HG03045 (cell line): Measurements from ENCODE around the gene TESK2.
"Not testable (repeated sequence)": the region's sequence is repeated elsewhere in the genome, so short reads cannot be mapped to it uniquely, and the experiment has no call there.

Experiments
- ATAC-seq: cut with Tn5 transposase; IDR thresholded peaks from one replicate; pipeline ENCODE4 v1.9.1; 2021; ENCODE audit warnings: mild to moderate bottlenecking, moderate library complexity; ENCODE audit not compliant: unreplicated experiment

The TESK2 gene

GRCh38 chr1:45380125-45380524 is 110.8 kb downstream of the TESK2 start:
- no peak for ATAC-seq

- ATAC-seq = no peak
Observed at GRCh38 chr1:45379524-45379923, 111.4 kb downstream of the TESK2 start.

DNA sequence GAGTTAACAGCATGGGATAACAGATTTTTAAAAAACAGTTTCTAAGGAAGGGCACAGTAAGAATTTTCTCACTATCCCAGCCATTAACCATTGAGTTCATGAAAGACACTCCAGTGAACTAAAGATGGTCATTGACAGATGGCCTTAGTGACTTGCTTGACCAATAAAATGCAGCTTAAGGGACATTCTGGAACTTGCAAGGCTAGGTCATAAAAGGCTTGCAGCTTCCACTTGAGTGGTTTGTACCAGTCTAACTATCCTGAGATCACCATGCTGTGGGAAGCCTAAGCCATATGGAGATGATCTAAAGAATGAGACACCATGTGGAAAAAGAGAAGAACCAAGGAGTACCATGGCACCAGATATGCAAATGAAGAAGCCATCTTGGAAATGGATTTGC is 112.8 kb downstream of the TESK2 start:
- ATAC-seq = no peak

DNA sequence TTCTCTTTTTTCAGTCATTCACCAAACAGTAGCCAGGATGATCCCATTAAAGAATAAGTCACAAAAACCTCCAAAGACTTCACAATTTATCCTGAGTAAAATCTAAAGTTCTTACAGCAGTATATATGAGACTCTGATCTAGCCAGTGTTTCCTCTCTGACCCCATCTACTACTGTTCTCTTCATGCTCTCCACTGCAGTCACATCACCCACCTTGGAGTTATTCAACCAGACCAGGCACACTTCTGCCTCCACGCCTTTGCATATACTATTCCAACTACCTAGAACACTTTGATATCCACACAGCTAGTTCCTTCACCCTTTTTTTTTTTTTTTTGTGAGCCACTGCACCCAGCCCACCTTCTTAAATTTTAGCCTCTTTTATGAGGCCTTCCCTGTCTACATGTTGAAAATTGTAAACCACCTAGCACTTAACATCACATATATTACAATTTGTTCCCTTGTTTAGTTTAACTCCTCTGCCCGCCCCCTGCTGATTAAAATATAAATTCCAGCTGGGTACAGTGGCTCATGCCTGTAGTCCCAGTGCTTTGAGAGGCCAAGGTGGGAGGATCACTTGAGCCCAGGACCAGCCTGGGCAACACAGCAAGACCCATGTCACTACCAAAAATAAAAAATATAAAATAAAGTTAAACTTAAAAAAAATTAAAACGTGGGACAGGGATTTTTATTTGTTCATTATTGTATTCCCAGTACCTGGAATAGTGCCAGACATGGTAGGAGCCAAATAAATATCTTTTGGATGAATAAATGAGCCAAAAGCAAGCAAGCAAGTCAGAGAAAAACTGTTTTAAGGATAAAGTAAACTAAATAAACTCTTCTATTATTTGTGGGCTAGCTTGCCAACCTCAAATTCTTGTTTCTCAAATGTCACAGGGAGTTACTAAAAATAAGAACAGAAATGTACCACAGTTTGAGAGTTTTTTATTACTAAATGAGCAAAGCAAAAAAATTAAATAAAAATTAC is 115.6 kb downstream of the TESK2 start:
- no peak for ATAC-seq

DNA sequence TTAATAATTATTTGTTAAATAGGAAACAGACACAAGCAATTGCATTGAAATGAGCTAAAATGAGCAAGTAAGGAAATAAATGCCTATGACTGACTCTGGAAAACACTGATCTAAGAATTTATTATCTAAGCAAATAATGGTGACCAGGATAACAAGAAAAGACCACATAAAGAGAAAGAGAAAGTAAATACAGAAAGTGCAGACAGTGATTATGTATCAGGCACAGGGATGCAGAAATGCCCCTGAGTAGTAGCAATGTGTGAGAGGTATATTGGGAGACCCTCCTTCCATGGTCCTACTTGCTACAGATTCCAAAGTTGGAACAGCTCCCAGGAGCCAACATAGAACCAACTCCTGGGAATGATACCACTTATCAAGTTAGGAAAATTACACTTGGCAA is 117.4 kb downstream of the TESK2 start:
- ATAC-seq = no peak

- ATAC-seq = no peak
Observed at GRCh38 chr1:45370575-45370974, 120.4 kb downstream of the TESK2 start.

DNA sequence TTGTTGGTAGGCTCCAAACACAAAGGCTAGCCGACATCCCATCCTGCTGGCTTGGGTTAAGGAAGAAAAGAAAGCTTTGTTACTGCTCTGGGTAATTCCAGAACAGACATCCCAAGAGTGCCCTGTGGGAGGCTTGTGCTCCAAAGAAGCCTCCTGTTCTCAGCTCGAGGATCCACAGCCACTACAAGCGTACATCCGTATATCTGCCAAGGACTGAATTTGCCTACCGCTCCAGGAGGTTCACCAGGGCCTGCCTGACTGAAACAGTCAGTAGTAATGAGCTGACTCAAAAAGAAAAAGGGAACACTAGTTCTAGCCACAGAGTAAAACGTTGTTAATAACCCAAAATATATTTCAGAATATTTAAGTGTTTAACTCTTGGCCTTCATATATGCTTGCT is 125.9 kb downstream of the TESK2 start:
- ATAC-seq = peak; percentile 57

DNA sequence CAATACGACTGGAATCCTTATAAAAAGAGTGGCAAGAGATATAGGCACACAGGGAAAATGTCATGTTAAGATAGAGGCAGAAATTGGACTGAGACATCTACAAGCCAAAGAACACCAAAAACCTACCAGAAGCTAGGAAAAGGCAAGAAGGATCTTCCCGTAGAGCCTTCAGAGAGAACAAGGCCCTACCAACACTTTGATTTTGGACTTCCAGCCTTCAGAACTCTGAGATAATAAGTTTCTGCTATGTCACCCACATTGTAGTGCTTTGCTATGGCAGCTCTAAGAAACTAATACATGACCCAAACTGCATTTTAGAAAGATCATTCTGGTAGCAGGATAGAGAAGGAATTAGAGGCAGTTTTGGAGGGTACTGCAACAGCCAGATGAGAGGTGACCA is 126.7 kb downstream of the TESK2 start:
- ATAC-seq = no peak

DNA sequence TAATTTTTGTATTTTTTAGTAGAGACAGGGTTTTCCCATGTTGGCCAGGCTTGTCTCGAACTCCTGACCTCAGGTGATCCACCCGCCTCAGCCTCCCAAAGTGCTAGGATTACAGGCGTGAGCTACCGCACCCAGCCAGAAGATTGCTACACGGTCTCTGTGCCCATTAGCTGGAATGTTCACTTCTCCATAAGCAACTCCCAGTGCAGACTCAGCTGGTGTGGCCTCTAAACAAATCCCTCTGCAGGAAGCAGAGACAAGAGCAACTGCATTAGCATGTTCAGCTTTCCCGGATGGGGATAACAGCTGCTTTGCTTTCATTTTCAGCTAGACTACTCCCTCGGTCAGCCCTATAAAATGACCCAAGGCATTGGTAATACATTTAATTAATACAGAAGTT is 130.0 kb downstream of the TESK2 start:
- ATAC-seq = not testable (repeated sequence)

GRCh38 chr1:45359882-45360513 is 131.0 kb downstream of the TESK2 start:
- no peak for ATAC-seq

GRCh38 chr1:45356186-45356585 is 134.8 kb downstream of the TESK2 start:
- no peak for ATAC-seq

GRCh38 chr1:45355683-45356082 is 135.3 kb downstream of the TESK2 start:
- no peak for ATAC-seq

GRCh38 chr1:45354838-45355237 is 136.1 kb downstream of the TESK2 start:
- no peak for ATAC-seq

DNA sequence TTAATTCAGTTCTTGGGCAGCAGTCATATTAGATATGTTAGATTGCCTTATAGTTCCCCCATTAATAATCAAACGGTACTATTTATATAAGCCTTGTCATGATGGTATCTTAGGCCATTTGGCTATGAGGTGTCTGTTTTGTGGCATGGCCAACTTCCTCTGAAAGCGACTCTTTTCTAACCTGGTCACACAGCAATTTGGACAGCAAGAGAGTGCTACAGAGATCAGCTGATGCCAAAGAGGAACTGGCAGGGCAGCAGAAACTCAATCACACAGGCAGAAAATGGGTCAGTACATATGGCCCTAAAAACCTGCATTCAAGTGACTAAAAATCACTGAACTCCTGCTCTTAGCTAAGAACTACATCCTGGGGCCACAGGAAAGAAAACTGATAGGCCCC is 137.3 kb downstream of the TESK2 start:
- ATAC-seq = no peak

DNA sequence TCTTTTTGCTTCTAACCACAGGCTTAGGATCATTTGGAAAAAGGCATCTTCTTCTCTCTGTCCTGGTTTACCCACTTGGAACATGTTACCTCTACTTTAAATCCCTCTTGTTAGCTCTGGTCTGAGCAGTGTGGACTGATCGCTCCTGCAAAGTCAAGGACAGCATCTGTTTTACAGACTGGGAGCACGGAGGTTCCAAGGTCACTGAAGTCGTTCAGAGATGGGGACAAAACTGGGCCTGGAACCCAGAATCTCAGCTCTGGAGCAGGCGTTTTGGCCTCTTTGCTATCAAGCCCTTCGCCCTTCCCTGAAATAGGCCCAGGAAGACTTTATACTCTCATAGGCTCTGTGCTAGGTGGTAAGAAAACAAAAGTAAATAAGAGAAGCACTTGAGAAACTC is 139.5 kb downstream of the TESK2 start:
- no peak for ATAC-seq

DNA sequence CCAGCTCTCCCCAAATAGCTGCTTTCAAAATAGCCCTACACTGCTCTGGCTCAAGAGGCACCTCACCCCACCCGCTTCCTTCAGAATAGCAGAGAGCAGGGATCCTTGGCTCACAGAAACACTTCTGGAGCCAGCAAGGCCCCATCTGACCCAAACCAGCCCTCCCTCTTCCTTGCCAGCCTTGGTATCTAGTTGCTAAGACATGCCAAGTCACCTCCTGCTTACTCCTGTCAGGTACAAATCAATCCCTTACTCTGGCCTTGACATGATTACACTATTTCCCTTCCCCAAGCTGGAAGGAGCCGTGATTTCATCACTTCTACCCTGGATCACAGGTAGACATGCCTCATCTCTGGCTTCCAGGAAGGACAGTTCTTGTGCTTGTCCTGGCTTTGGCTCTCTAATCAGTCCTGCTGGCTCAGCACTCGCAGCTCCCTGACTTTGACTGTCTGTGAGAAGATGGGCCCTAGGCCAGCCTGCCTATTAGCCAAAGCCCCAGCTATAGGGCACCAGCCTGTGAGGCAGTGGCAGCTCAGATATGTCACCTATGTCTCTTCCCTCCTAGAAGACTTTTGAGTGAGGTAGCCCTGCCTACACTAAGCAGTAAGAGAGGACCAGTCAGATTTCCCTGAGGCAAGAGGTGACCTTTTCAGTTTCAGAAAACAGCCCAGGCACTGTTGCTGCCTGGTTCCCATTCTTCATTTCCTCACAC is 141.8 kb downstream of the TESK2 start:
- no peak for ATAC-seq

DNA sequence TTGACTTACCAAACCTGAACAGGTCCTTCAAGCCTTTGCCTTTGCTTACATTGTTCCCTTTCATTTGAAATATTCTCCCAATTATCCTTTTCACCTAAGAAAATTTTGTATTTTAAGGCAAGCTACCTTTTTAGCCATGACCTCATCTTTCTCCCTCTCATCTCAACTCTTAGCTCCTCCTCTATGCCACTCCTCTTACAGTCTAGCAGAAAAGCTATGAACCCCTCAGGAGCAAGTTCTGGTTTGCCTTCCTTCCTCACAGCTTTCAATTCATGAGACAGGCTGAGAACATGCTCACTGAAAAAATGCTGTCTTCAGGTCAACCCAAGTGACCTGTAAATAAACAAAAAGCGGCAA is 142.4 kb downstream of the TESK2 start:
- no peak for ATAC-seq

DNA sequence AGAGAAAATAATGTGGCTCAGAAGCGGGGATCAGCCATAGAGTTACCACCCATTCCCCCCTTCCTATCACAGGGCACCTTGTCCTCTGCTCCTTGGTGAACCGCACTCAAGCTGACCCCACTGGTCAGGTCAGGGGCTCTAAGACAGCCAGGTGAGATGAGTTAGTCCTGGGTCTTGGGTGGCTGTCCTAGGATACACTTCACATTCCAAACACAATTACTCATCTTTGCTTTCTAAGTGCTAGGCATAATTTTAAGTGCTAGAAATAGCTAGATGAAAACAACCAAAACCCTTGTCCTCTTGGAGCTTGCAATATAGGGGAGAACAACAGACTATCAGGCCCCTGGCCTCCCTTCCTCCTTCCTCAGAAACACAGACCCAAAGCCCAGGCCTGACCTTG is 142.9 kb downstream of the TESK2 start:
- ATAC-seq = no peak

- no peak for ATAC-seq
Observed at GRCh38 chr1:45346473-45346872, 144.5 kb downstream of the TESK2 start.

DNA sequence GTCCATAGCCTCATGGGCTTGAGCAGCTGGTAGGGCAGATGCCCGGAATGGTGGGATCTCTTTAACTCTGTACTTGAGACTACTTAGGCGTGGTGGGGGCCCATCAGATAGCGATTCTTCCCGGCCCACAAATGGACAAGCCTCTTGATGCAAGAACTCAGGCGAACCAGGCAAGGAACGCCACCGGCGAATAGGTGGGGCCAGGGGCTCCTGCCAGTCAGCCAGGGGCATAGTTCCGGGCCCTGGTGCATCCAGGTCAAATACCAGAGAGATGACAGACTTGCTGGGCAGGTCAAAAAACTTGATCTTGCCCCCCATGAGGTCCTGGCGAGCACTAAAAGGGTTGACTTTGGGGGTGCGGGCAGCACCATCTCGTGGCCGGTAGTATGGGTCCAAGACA is 145.9 kb downstream of the TESK2 start:
- no peak for ATAC-seq

- ATAC-seq = no peak
Observed at GRCh38 chr1:45344499-45344898, 146.5 kb downstream of the TESK2 start.
